HG02588 (cell line): Measurements from ENCODE around the gene LPIN1.
A peak's percentile ranks its signal among the peaks of the same experiment; 100 is the strongest.
"Not testable (repeated sequence)": the region's sequence is repeated elsewhere in the genome, so short reads cannot be mapped to it uniquely, and the experiment has no call there.

ENCODE experiments used
- ATAC-seq: cut with Tn5 transposase; IDR thresholded peaks from one replicate; pipeline ENCODE4 v1.9.1; 2021; ENCODE audit warnings: mild to moderate bottlenecking, moderate library complexity; ENCODE audit not compliant: unreplicated experiment

The LPIN1 gene

GRCh38 chr2:11809586-11810236, 63.3 kb downstream of the LPIN1 start:
- no peak for ATAC-seq

- ATAC-seq, result no peak
Observed at GRCh38 chr2:11810237-11810977, 64.0 kb downstream of the LPIN1 start.

GRCh38 chr2:11811036-11811654, 64.7 kb downstream of the LPIN1 start:
- ATAC-seq, result no peak

GRCh38 chr2:11812466-11813248, 66.2 kb downstream of the LPIN1 start:
- ATAC-seq, result no peak

GRCh38 chr2:11813345-11813744, 66.9 kb downstream of the LPIN1 start:
- not testable (repeated sequence) for ATAC-seq

GRCh38 chr2:11813951-11814350, 67.5 kb downstream of the LPIN1 start:
- ATAC-seq, result no peak

GRCh38 chr2:11814979-11815510, 68.6 kb downstream of the LPIN1 start:
- no peak for ATAC-seq

GRCh38 chr2:11816935-11817334, 70.5 kb downstream of the LPIN1 start:
- ATAC-seq, result not testable (repeated sequence)

- ATAC-seq, result no peak
Observed at GRCh38 chr2:11819235-11819729, 72.8 kb downstream of the LPIN1 start.

GRCh38 chr2:11820650-11821049, 74.2 kb downstream of the LPIN1 start:
- ATAC-seq, result no peak

- ATAC-seq, result no peak
Observed at GRCh38 chr2:11821705-11822104, 75.3 kb downstream of the LPIN1 start.

GRCh38 chr2:11822359-11822745, 75.9 kb downstream of the LPIN1 start:
- not testable (repeated sequence) for ATAC-seq

- no peak for ATAC-seq
Observed at GRCh38 chr2:11822746-11823451, 76.5 kb downstream of the LPIN1 start.

- ATAC-seq, result no peak
Observed at GRCh38 chr2:11824901-11825828, 78.7 kb downstream of the LPIN1 start.

- no peak for ATAC-seq
Observed at GRCh38 chr2:11827547-11827946, 81.1 kb downstream of the LPIN1 start.

GRCh38 chr2:11828933-11829323, 82.5 kb downstream of the LPIN1 start:
- no peak for ATAC-seq

- peak; percentile 23 for ATAC-seq
Observed at GRCh38 chr2:11829324-11829946, 83.0 kb downstream of the LPIN1 start.

- ATAC-seq, result peak; percentile 73
Observed at GRCh38 chr2:11829947-11830707, 83.7 kb downstream of the LPIN1 start.
